ENCODE data around the gene MUC20.

The MUC20 gene

GRCh38 chr3:195763843-195764825 is 43.4 kb downstream of the MUC20 start:
- DNase-seq = no peak
- Histone ChIP-seq H3K36me3 (no peaks in the 10 kb centered on the region), H3K4me3 (ENCODE audit: low read depth, low read length) (no peak overlapping the region), H3K27ac (no peak overlapping the region), H3K9me3 (ENCODE audit: severe bottlenecking) (no peaks in the 10 kb centered on the region), H3K27me3 (ENCODE audit: insufficient read depth, low read depth, severe bottlenecking) (no peaks in the 10 kb centered on the region)
- TF ChIP-seq CTCF (IDR thresholded peaks at IDR 0.05; ENCODE audit: low read depth, low read length) = no peak

- Histone ChIP-seq H3K27me3 (ENCODE audit: insufficient read depth, low read depth, severe bottlenecking) (no peaks in the 10 kb centered on the region), H3K4me3 (ENCODE audit: low read depth, low read length) (no peak overlapping the region), H3K9me3 (ENCODE audit: severe bottlenecking) (no peaks in the 10 kb centered on the region), H3K27ac (no peak overlapping the region), H3K36me3 (no peaks in the 10 kb centered on the region)
- DNase-seq = no peak
- TF ChIP-seq CTCF (IDR thresholded peaks at IDR 0.05; ENCODE audit: low read depth, low read length) = no peak
These were observed 44.4 kb downstream of the MUC20 start for GRCh38 chr3:195764961-195765706.

GRCh38 chr3:195766671-195767070 is 45.9 kb downstream of the MUC20 start:
- no peaks in the 10 kb centered on the region for H3K36me3 ChIP-seq
- H3K27me3 ChIP-seq (ENCODE audit: insufficient read depth, low read depth, severe bottlenecking) = no peaks in the 10 kb centered on the region
- no peak overlapping the region for H3K27ac ChIP-seq
- H3K4me3 ChIP-seq (ENCODE audit: low read depth, low read length) = no peak overlapping the region
- no peak for TF ChIP-seq CTCF (IDR thresholded peaks at IDR 0.05; ENCODE audit: low read depth, low read length)
- no peaks in the 10 kb centered on the region for H3K9me3 ChIP-seq (ENCODE audit: severe bottlenecking)
- DNase-seq = no peak

GRCh38 chr3:195767792-195768191 is 47.0 kb downstream of the MUC20 start:
- no peaks in the 10 kb centered on the region for H3K36me3 ChIP-seq
- H3K27me3 ChIP-seq (ENCODE audit: insufficient read depth, low read depth, severe bottlenecking) = no peaks in the 10 kb centered on the region
- H3K9me3 ChIP-seq (ENCODE audit: severe bottlenecking) = no peaks in the 10 kb centered on the region
- no peak overlapping the region for H3K27ac ChIP-seq
- DNase-seq = no peak
- no peak for TF ChIP-seq CTCF (IDR thresholded peaks at IDR 0.05; ENCODE audit: low read depth, low read length)
- H3K4me3 ChIP-seq (ENCODE audit: low read depth, low read length) = no peak overlapping the region

GRCh38 chr3:195768414-195768813 is 47.6 kb downstream of the MUC20 start:
- Histone ChIP-seq H3K27ac (no peak overlapping the region), H3K36me3 (no peaks in the 10 kb centered on the region), H3K4me3 (ENCODE audit: low read depth, low read length) (no peak overlapping the region), H3K27me3 (ENCODE audit: insufficient read depth, low read depth, severe bottlenecking) (no peaks in the 10 kb centered on the region), H3K9me3 (ENCODE audit: severe bottlenecking) (no peaks in the 10 kb centered on the region)
- no peak for DNase-seq
- no peak for TF ChIP-seq CTCF (IDR thresholded peaks at IDR 0.05; ENCODE audit: low read depth, low read length)

Data from WERI-Rb-1 (cell line).